ENCODE measurements around the gene KCNF1. TPM values are rescaled to one million over a fixed set of nuclear protein-coding genes. Genes with fewer than 3 reads are reported as not detected.
A peak's percentile ranks its signal among the peaks of the same experiment; 100 is the strongest.

The KCNF1 gene
- total RNA-seq, 4 donors from 2014 or later, result not detected

DNA sequence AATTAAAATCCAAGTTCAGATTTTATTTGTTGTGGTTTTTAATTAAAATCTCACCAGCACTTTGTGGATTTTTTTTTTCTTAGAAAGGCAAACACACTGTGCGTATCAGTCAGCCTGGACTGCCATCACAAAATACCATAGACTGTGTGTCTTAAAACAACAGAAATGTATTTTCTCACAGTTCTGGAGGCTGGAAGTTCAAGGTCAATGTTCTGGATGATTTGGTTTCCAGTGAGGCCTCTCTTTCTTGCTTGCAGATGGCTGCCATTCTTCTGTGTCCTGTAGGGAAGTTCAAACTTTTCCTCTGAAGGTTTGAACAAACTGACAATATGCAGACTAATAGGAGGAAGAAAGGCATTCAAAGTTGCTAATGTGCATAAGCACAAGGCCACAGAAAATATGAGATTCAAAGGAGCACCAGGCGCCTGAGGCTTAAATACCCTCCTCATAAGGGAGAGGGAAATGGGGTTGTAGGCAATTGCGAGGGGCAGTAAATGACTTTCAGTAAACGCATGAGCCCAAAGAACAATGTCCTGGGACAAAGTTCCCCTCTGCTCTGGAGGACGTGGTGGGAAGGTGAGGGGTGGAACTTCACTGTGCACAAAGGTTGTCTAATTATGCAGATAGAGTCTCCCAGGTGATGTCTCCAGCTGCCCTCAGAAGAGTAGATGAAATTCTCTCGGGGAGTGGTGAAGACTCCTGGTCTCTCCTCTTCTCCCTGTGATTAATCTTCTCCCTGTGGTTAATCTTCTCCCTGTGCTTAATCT, 26.5 kb upstream of the KCNF1 start:
- no peaks in the 10 kb centered on the region for H3K36me3 ChIP-seq
- H3K9me3 ChIP-seq, result no peaks in the 10 kb centered on the region
- peaks cover 6% of the 10 kb centered on the region for H3K27me3 ChIP-seq
- TF ChIP-seq POLR2A (IDR thresholded peaks at IDR 0.05) (no peak), CTCF (IDR thresholded peaks at IDR 0.05) (no peak), POLR2AphosphoS5 (IDR thresholded peaks at IDR 0.05) (no peak), EP300 (IDR thresholded peaks at IDR 0.05) (no peak)
- no peak overlapping the region for H3K27ac ChIP-seq
- peak; percentile 1 to 7 for DNase-seq (ENCODE audit: low spot score in 2 of 2)
- 85% methylated on average over 6 of the region's 6 CpGs for WGBS
- no peak overlapping the region for H3K4me3 ChIP-seq
- no peaks in the 10 kb centered on the region for H3K4me1 ChIP-seq

DNA sequence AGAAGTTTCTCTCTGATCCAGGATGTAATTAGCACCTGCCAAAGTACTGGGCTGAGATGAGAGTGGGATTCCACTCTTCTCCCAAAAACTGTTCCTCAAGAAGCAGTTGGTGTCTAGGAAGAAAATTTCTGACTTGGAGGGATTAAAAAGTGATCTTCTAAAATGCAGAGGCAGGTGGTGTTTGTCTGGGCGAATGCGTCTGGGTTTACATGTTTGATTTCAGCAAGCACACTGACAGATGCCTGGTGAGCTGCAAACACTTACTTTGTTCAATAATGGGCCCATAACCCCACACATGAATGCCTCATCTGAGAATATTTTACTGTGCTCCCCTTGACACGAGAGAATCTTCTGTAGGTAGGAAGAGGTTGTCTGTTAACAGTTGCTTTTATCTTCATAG, 24.3 kb upstream of the KCNF1 start:
- TF ChIP-seq POLR2A (IDR thresholded peaks at IDR 0.05), result no peak
- TF ChIP-seq CTCF (IDR thresholded peaks at IDR 0.05), result no peak
- no peak for TF ChIP-seq POLR2AphosphoS5 (IDR thresholded peaks at IDR 0.05)
- no peak for TF ChIP-seq EP300 (IDR thresholded peaks at IDR 0.05)
- H3K27me3 ChIP-seq, result peaks cover 20% of the 10 kb centered on the region
- no peaks in the 10 kb centered on the region for H3K9me3 ChIP-seq
- 84% methylated on average over 3 of the region's 3 CpGs for WGBS
- no peak overlapping the region for H3K27ac ChIP-seq
- no peaks in the 10 kb centered on the region for H3K36me3 ChIP-seq
- H3K4me3 ChIP-seq, result no peak overlapping the region
- H3K4me1 ChIP-seq, result no peaks in the 10 kb centered on the region
- no peak for DNase-seq (ENCODE audit: low spot score in 2 of 2)

- DNase-seq (ENCODE audit: low spot score in 2 of 2), result peak; percentile 41 to 69
- H3K27me3 ChIP-seq, result peaks cover 26% of the 10 kb centered on the region
- no peaks in the 10 kb centered on the region for H3K4me1 ChIP-seq
- no peaks in the 10 kb centered on the region for H3K36me3 ChIP-seq
- WGBS, result 62% methylated on average over 7 of the region's 9 CpGs
- no peak overlapping the region for H3K4me3 ChIP-seq
- H3K27ac ChIP-seq, result no peak overlapping the region
- H3K9me3 ChIP-seq, result no peaks in the 10 kb centered on the region
- TF ChIP-seq CTCF (IDR thresholded peaks at IDR 0.05) (no peak), POLR2A (IDR thresholded peaks at IDR 0.05) (no peak), POLR2AphosphoS5 (IDR thresholded peaks at IDR 0.05) (no peak), EP300 (IDR thresholded peaks at IDR 0.05) (no peak)
These were observed 22.0 kb upstream of the KCNF1 start for GRCh38 chr2:10889651-10890215.

DNA sequence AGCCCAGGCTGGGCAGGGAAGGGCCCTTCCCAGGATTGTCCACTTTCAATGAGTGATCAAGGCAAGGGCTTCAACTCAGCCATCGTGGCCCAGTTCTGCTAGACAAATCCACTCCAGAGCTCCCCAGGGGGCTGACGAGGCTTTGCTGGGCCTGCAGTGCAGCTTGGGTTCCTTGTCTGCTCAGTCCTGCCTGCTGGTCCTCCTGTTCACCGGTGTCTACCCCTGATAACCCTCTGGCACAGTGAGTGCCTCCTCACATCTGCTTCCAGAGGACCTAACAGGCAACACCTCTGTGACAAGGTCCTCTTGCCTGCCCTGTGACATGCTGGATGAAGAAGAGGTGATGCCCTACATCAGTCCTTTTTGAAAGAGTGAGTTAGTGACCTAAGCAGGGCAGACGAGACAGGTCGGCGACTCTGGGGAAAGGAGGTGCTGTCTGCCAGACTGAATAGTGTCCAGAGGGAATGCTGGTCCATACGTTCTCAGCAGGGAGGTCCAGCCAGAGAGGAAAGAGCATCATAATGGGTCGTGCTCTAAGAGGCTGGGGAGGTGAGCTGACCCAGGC, 20.9 kb upstream of the KCNF1 start:
- WGBS, result 75% methylated on average over 6 of the region's 8 CpGs
- no peaks in the 10 kb centered on the region for H3K4me1 ChIP-seq
- no peaks in the 10 kb centered on the region for H3K36me3 ChIP-seq
- TF ChIP-seq POLR2AphosphoS5 (IDR thresholded peaks at IDR 0.05) (no peak), POLR2A (IDR thresholded peaks at IDR 0.05) (no peak), EP300 (IDR thresholded peaks at IDR 0.05) (no peak), CTCF (IDR thresholded peaks at IDR 0.05) (no peak)
- no peaks in the 10 kb centered on the region for H3K9me3 ChIP-seq
- peaks cover 26% of the 10 kb centered on the region for H3K27me3 ChIP-seq
- DNase-seq (ENCODE audit: low spot score in 2 of 2), result peak in 1 of 2 donors; percentile 43
- no peak overlapping the region for H3K27ac ChIP-seq
- no peak overlapping the region for H3K4me3 ChIP-seq

GRCh38 chr2:10891390-10891789, 20.3 kb upstream of the KCNF1 start:
- peak in 1 of 2 donors; percentile 20 for DNase-seq (ENCODE audit: low spot score in 2 of 2)
- Histone ChIP-seq H3K36me3 (no peaks in the 10 kb centered on the region), H3K4me1 (no peaks in the 10 kb centered on the region), H3K27ac (no peak overlapping the region), H3K27me3 (peaks cover 26% of the 10 kb centered on the region), H3K9me3 (no peaks in the 10 kb centered on the region), H3K4me3 (no peak overlapping the region)
- TF ChIP-seq EP300 (IDR thresholded peaks at IDR 0.05) (no peak), POLR2AphosphoS5 (IDR thresholded peaks at IDR 0.05) (no peak), CTCF (IDR thresholded peaks at IDR 0.05) (no peak), POLR2A (IDR thresholded peaks at IDR 0.05) (no peak)
- 90% methylated on average over 5 of the region's 6 CpGs for WGBS
